Tibial nerve (tissue), 4 donors: Measurements from ENCODE around the gene CDC42BPB.

Experiments
- EP300 ChIP-seq, 2 donors: sonication (generic); formaldehyde crosslinking; IDR thresholded peaks; one replicate each; pipeline ENCODE4 v1.6.1; 2017; ENCODE audit warnings: antibody characterized with exemption in 2 of 2, mild to moderate bottlenecking in 1 of 2
- POLR2A ChIP-seq, 2 donors: fragments of 450-650 bp; IDR thresholded peaks; one replicate each; pipeline ENCODE4 v1.6.1; 2017; ENCODE audit warnings: antibody characterized with exemption in 2 of 2, mild to moderate bottlenecking in 2 of 2, moderate library complexity in 2 of 2
- TF ChIP-seq, protein P1 (sequence below), 5 experiments: fragments of 200-600 bp in 3 of 5; fragments of 450-650 bp in 2 of 5; sonication (generic) in 3 of 5; IDR thresholded peaks; one replicate each; pipeline ENCODE4 v1.5.1; 2016 to 2019; ENCODE audit warnings: antibody characterized with exemption in 5 of 5, mild to moderate bottlenecking in 3 of 5, moderate library complexity in 2 of 5

DNA sequence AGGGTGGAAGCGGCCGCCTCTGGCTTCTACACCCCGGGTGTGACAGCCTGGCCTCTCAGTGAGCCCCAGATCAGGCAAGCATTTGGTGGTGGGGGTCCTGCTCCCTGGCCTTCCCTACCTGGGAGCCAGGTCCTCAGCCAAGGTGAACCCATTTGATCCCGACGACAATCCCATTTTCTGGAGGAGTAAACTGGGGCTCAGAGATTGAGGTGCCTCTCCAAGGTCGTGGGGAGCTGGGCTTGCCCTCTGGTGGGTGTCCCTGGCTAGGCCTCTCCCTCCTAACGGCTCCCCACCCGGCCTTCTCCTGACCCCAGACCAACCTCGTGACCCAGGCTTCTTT is 34.5 kb upstream of the CDC42BPB start:
- TF ChIP-seq, protein P1, sequence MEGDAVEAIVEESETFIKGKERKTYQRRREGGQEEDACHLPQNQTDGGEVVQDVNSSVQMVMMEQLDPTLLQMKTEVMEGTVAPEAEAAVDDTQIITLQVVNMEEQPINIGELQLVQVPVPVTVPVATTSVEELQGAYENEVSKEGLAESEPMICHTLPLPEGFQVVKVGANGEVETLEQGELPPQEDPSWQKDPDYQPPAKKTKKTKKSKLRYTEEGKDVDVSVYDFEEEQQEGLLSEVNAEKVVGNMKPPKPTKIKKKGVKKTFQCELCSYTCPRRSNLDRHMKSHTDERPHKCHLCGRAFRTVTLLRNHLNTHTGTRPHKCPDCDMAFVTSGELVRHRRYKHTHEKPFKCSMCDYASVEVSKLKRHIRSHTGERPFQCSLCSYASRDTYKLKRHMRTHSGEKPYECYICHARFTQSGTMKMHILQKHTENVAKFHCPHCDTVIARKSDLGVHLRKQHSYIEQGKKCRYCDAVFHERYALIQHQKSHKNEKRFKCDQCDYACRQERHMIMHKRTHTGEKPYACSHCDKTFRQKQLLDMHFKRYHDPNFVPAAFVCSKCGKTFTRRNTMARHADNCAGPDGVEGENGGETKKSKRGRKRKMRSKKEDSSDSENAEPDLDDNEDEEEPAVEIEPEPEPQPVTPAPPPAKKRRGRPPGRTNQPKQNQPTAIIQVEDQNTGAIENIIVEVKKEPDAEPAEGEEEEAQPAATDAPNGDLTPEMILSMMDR (IDR thresholded peaks at IDR 0.05) = no peak
- no peak for TF ChIP-seq POLR2A (IDR thresholded peaks at IDR 0.05)
- TF ChIP-seq EP300 (IDR thresholded peaks at IDR 0.05) = no peak
